ENCODE results near the gene PPARG. TPM values are rescaled to one million over a fixed set of nuclear protein-coding genes. Genes with fewer than 3 reads are reported as not detected.

Gene PPARG
- total and polyA plus RNA-seq, 9 donors, result 12.8 to 53.6 (median 32.4) TPM

- intact Hi-C loops (cut with DNase I), result no loop called here
- TF ChIP-seq EP300 (IDR thresholded peaks at IDR 0.05) (no peak), POLR2A (IDR thresholded peaks at IDR 0.05) (no peak), CTCF (IDR thresholded peaks at IDR 0.05) (no peak)
- Histone ChIP-seq H3K27me3 (no peaks in the 10 kb centered on the region), H3K9me3 (no peaks in the 10 kb centered on the region), H3K27ac (no peak overlapping the region), H3K36me3 (no peaks in the 10 kb centered on the region), H3K4me1 (ENCODE audit: insufficient read depth) (peaks cover 8% of the 10 kb centered on the region), H3K4me3 (no peak overlapping the region)
- no peak for DNase-seq
- 90 to 93% (median 90%) methylated on average over 8 of the region's 8 CpGs for whole genome bisulfite sequencing, 3 donors
Observed at GRCh38 chr3:12416731-12417130, 127.9 kb downstream of the PPARG start.

GRCh38 chr3:12420393-12420792 lies 131.5 kb downstream of the PPARG start:
- Histone ChIP-seq H3K27ac (no peak overlapping the region), H3K27me3 (no peaks in the 10 kb centered on the region), H3K4me1 (ENCODE audit: insufficient read depth) (peaks cover 20% of the 10 kb centered on the region), H3K4me3 (no peak overlapping the region), H3K9me3 (no peaks in the 10 kb centered on the region), H3K36me3 (no peaks in the 10 kb centered on the region)
- no peak for DNase-seq
- TF ChIP-seq POLR2A (IDR thresholded peaks at IDR 0.05) (no peak), EP300 (IDR thresholded peaks at IDR 0.05) (no peak), CTCF (IDR thresholded peaks at IDR 0.05) (no peak)
- intact Hi-C loops (cut with DNase I), result no loop called here
- 88 to 92% (median 89%) methylated on average over 3 of the region's 3 CpGs for WGBS, 3 donors

- no peak overlapping the region for H3K27ac ChIP-seq
Observed at GRCh38 chr3:12421132-12421531, 132.3 kb downstream of the PPARG start.

GRCh38 chr3:12423131-12423530 lies 134.3 kb downstream of the PPARG start:
- Histone ChIP-seq H3K9me3 (no peaks in the 10 kb centered on the region), H3K4me3 (no peak overlapping the region), H3K4me1 (ENCODE audit: insufficient read depth) (peaks cover 22% of the 10 kb centered on the region), H3K27me3 (no peaks in the 10 kb centered on the region), H3K36me3 (no peaks in the 10 kb centered on the region), H3K27ac (no peak overlapping the region)
- TF ChIP-seq CTCF (IDR thresholded peaks at IDR 0.05) (no peak), EP300 (IDR thresholded peaks at IDR 0.05) (no peak), POLR2A (IDR thresholded peaks at IDR 0.05) (no peak)
- WGBS, 3 donors, result 79 to 83% (median 82%) methylated on average over 4 of the region's 4 CpGs
- DNase-seq, result no peak
- intact Hi-C loops (cut with DNase I), result no loop called here

More at GRCh38 chr3:12421132-12421531, 132.3 kb downstream of the PPARG start:
- H3K36me3 ChIP-seq, result no peaks in the 10 kb centered on the region
- TF ChIP-seq EP300 (IDR thresholded peaks at IDR 0.05), result no peak
- H3K4me1 ChIP-seq (ENCODE audit: insufficient read depth), result peaks cover 22% of the 10 kb centered on the region
- H3K27me3 ChIP-seq, result no peaks in the 10 kb centered on the region
- H3K9me3 ChIP-seq, result no peaks in the 10 kb centered on the region
- intact Hi-C loops (cut with DNase I), result no loop called here
- WGBS, 3 donors, result 36 to 45% (median 38%) methylated on average over 5 of the region's 5 CpGs
- no peak overlapping the region for H3K4me3 ChIP-seq
- DNase-seq, result no peak

- no peaks in the 10 kb centered on the region for H3K36me3 ChIP-seq
- WGBS, 3 donors, result 58 to 61% (median 58%) methylated on average over 6 of the region's 6 CpGs
- H3K9me3 ChIP-seq, result no peaks in the 10 kb centered on the region
- DNase-seq, result no peak
- no peaks in the 10 kb centered on the region for H3K27me3 ChIP-seq
- intact Hi-C loops (cut with DNase I), result no loop called here
- no peak for TF ChIP-seq EP300 (IDR thresholded peaks at IDR 0.05)
- TF ChIP-seq POLR2A (IDR thresholded peaks at IDR 0.05), result no peak
- no peak for TF ChIP-seq CTCF (IDR thresholded peaks at IDR 0.05)
- no peak overlapping the region for H3K27ac ChIP-seq
- H3K4me1 ChIP-seq (ENCODE audit: insufficient read depth), result peaks cover 22% of the 10 kb centered on the region
- H3K4me3 ChIP-seq, result no peak overlapping the region
Observed at GRCh38 chr3:12423918-12424630, 135.2 kb downstream of the PPARG start.
